Gastrocnemius medialis (tissue), 4 donors: ENCODE results near the gene ESPNL. TPM values are rescaled to one million over a fixed set of nuclear protein-coding genes. Genes with fewer than 3 reads are reported as not detected.

Experiments
- ATAC-seq, 2 donors: fragments of 150-250 bp; one replicate each; pipeline ENCODE4 v1.9.1; 2016
- DNase-seq, 2 donors: peaks; one replicate each; pipeline ENCODE4 v3.0.0-alpha.2; 2019
- H3K27ac ChIP-seq, 4 donors: fragments of 200-600 bp; sonication (generic); 1 replicate in 1 of 4; 2 replicates in 3 of 4; pipeline ENCODE4 v1.5.1; 2016 to 2018; ENCODE audit warnings: mild to moderate bottlenecking in 2 of 4, moderate library complexity in 1 of 4
- H3K27me3 ChIP-seq, 3 donors: fragments of 200-600 bp; sonication (generic) in 2 of 3; 1 replicate in 1 of 3; 2 replicates in 2 of 3; pipeline versions ENCODE4 v1.5.1 to v1.6.0; 2016 to 2019; ENCODE audit warnings: mild to moderate bottlenecking in 1 of 3, moderate library complexity in 1 of 3
- H3K36me3 ChIP-seq, 2 donors: fragments of 200-600 bp; sonication (generic) in 1 of 2; one replicate each; pipeline ENCODE4 v1.5.1; 2017 to 2018
- H3K4me1 ChIP-seq, 2 donors: fragments of 200-600 bp; sonication (generic) in 1 of 2; one replicate each; pipeline ENCODE4 v1.5.1; 2016 to 2017; ENCODE audit warnings: mild to moderate bottlenecking in 2 of 2
- H3K4me3 ChIP-seq, 4 donors: fragments of 200-600 bp; sonication (generic) in 3 of 4; 1 replicate in 1 of 4; 2 replicates in 3 of 4; pipeline ENCODE4 v1.5.1; 2016 to 2019; ENCODE audit warnings: mild to moderate bottlenecking in 2 of 4
- H3K9me3 ChIP-seq, 3 donors: fragments of 200-600 bp; sonication (generic) in 2 of 3; 1 replicate in 1 of 3; 2 replicates in 2 of 3; pipeline ENCODE4 v1.5.1; 2016 to 2019
- CTCF ChIP-seq, 5 experiments: fragments of 450-650 bp in 3 of 5; fragments of 200-600 bp in 2 of 5; sonication (generic) in 2 of 5; IDR thresholded peaks in 4 of 5; conservative IDR thresholded peaks in 1 of 5; 1 replicate in 4 of 5; 2 replicates in 1 of 5; pipeline ENCODE4 v1.5.1; 2016 to 2019; ENCODE audit warnings: antibody characterized with exemption in 5 of 5, mild to moderate bottlenecking in 3 of 5, moderate library complexity in 3 of 5
- POLR2A ChIP-seq, 2 donors: fragments of 450-650 bp; IDR thresholded peaks; one replicate each; pipeline ENCODE4 v1.6.1; 2017; ENCODE audit warnings: antibody characterized with exemption in 2 of 2, mild to moderate bottlenecking in 2 of 2, moderate library complexity in 2 of 2
- in situ Hi-C, 4 donors: fragments of 200-750 bp; cut with MboI; loops; one replicate each; pipeline versions ENCODE4 v1.15.0 to v1.8.0; 2017; ENCODE audit warnings: low sequenced_read_pairs in 4 of 4
- intact Hi-C: fragments of 100-400 bp; cut with DNase I; formaldehyde crosslinking; loops from one replicate; pipeline ENCODE4 v1.15.1; 2023; ENCODE audit warnings: low total_unique reads
- total RNA-seq, 4 donors: library from RNA; depleted of rRNA; stranded (reverse); fragments of >200 nt; gene quantifications; one replicate each; pipeline versions ENCODE4 v1.1.0 to v1.2.3, GENCODE V29; 2016

Gene ESPNL
- total RNA-seq, 4 donors from 2014 or later = 0.11 TPM; not detected in 3

GRCh38 chr2:238145851-238146250 lies 45.7 kb downstream of the ESPNL start:
- Histone ChIP-seq H3K27ac (peak overlapping the region; percentile 91 to 100 (median 98)), H3K36me3 (peaks cover 0 to 40% of the 10 kb centered on the region in 2 donors), H3K27me3 (no peaks in the 10 kb centered on the region), H3K4me3 (no peak overlapping the region), H3K9me3 (no peaks in the 10 kb centered on the region), H3K4me1 (peaks cover 39 to 47% of the 10 kb centered on the region in 2 donors)
- ATAC-seq (no peak), DNase-seq (peak in 1 of 2 donors; percentile 73)
- in situ Hi-C loops = no loop called here
- TF ChIP-seq CTCF (IDR thresholded peaks at IDR 0.05 in 4 of 5, conservative IDR thresholded peaks at IDR 0.05 in 1 of 5) (no peak), POLR2A (IDR thresholded peaks at IDR 0.05) (peak in 1 of 2 donors; percentile 28)
- intact Hi-C loops = no loop called here

GRCh38 chr2:238146884-238147544 lies 46.9 kb downstream of the ESPNL start:
- Histone ChIP-seq H3K9me3 (no peaks in the 10 kb centered on the region), H3K4me1 (peaks cover 38 to 45% of the 10 kb centered on the region in 2 donors), H3K27me3 (no peaks in the 10 kb centered on the region), H3K4me3 (no peak overlapping the region), H3K36me3 (peaks cover 0 to 36% of the 10 kb centered on the region in 2 donors), H3K27ac (peak overlapping the region; percentile 91 to 100 (median 98))
- no peak for TF ChIP-seq CTCF (IDR thresholded peaks at IDR 0.05 in 4 of 5, conservative IDR thresholded peaks at IDR 0.05 in 1 of 5)
- in situ Hi-C loops = no loop called here
- ATAC-seq (no peak), DNase-seq (no peak)
- intact Hi-C loops = no loop called here

DNA sequence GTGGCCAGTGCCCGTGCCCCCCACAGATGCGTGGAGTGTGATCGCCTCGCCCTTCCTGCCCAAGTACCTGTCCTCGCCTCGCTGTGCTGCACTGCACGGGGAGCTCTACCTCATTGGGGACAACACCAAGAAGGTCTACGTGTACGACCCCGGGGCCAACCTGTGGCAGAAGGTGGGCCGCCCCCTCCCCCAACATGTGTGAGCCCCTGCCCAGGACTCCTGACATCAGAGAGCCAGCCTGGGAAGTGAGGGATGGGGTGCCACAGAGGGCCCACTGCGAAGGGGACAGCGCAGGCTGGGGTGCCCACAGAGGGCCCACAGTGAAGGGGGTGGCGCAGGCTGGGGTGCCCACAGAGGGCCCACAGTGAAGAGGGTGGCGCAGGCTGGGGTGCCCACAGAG lies 48.8 kb downstream of the ESPNL start:
- Histone ChIP-seq H3K27me3 (no peaks in the 10 kb centered on the region), H3K4me3 (no peak overlapping the region), H3K4me1 (peaks cover 30 to 31% of the 10 kb centered on the region in 2 donors), H3K9me3 (no peaks in the 10 kb centered on the region), H3K36me3 (peaks cover 0 to 36% of the 10 kb centered on the region in 2 donors), H3K27ac (peak overlapping the region; percentile 74 to 100 (median 98))
- ATAC-seq (no peak), DNase-seq (no peak)
- no peak for TF ChIP-seq CTCF (IDR thresholded peaks at IDR 0.05 in 4 of 5, conservative IDR thresholded peaks at IDR 0.05 in 1 of 5)
- no peak for TF ChIP-seq POLR2A (IDR thresholded peaks at IDR 0.05)
- intact Hi-C loops = no loop called here
- in situ Hi-C loops = no loop called here

GRCh38 chr2:238149841-238150572 lies 49.9 kb downstream of the ESPNL start:
- H3K4me3 ChIP-seq = peak overlapping the region in 1 of 4 donors; percentile 0
- in situ Hi-C loops = no loop called here

More at GRCh38 chr2:238149841-238150572, 49.9 kb downstream of the ESPNL start:
- ATAC-seq (peak; percentile 52 to 77), DNase-seq (peak; percentile 58 to 97)
- TF ChIP-seq CTCF (IDR thresholded peaks at IDR 0.05 in 4 of 5, conservative IDR thresholded peaks at IDR 0.05 in 1 of 5) (no peak), POLR2A (IDR thresholded peaks at IDR 0.05) (peak; percentile 44 to 51)
- Histone ChIP-seq H3K36me3 (peaks cover 0 to 36% of the 10 kb centered on the region in 2 donors), H3K27me3 (no peaks in the 10 kb centered on the region), H3K9me3 (no peaks in the 10 kb centered on the region), H3K27ac (peak overlapping the region; percentile 74 to 100 (median 98)), H3K4me1 (peaks cover 30 to 31% of the 10 kb centered on the region in 2 donors)
- intact Hi-C loops = no loop called here
